ENCODE results near the gene DSCAM.
"Not testable (repeated sequence)": the region's sequence is repeated elsewhere in the genome, so short reads cannot be mapped to it uniquely, and the experiment has no call there.

DSCAM gene

GRCh38 chr21:40345711-40346321, 501.1 kb downstream of the DSCAM start:
- no peak for DNase-seq

GRCh38 chr21:40340357-40340756, 506.6 kb downstream of the DSCAM start:
- DNase-seq = no peak

- DNase-seq = no peak
Observed at GRCh38 chr21:40339050-40339449, 507.9 kb downstream of the DSCAM start.

GRCh38 chr21:40337981-40338380, 509.0 kb downstream of the DSCAM start:
- DNase-seq = no peak

- no peak for DNase-seq
Observed at GRCh38 chr21:40335704-40336103, 511.3 kb downstream of the DSCAM start.

GRCh38 chr21:40334159-40334558, 512.8 kb downstream of the DSCAM start:
- no peak for DNase-seq

GRCh38 chr21:40333731-40334130, 513.2 kb downstream of the DSCAM start:
- DNase-seq = no peak

- DNase-seq = no peak
Observed at GRCh38 chr21:40331804-40332203, 515.2 kb downstream of the DSCAM start.

GRCh38 chr21:40331172-40331571, 515.8 kb downstream of the DSCAM start:
- no peak for DNase-seq

- no peak for DNase-seq
Observed at GRCh38 chr21:40324389-40324788, 522.6 kb downstream of the DSCAM start.

- not testable (repeated sequence) for DNase-seq
Observed at GRCh38 chr21:40320718-40321117, 526.2 kb downstream of the DSCAM start.

- DNase-seq = no peak
Observed at GRCh38 chr21:40318371-40318770, 528.6 kb downstream of the DSCAM start.

GRCh38 chr21:40316104-40316503, 530.9 kb downstream of the DSCAM start:
- no peak for DNase-seq

- no peak for DNase-seq
Observed at GRCh38 chr21:40315626-40316025, 531.3 kb downstream of the DSCAM start.

- no peak for DNase-seq
Observed at GRCh38 chr21:40313260-40313659, 533.7 kb downstream of the DSCAM start.

GRCh38 chr21:40300300-40300699, 546.7 kb downstream of the DSCAM start:
- DNase-seq = no peak

GRCh38 chr21:40299451-40299850, 547.5 kb downstream of the DSCAM start:
- DNase-seq = no peak

GRCh38 chr21:40294345-40294744, 552.6 kb downstream of the DSCAM start:
- no peak for DNase-seq

GRCh38 chr21:40291560-40291959, 555.4 kb downstream of the DSCAM start:
- no peak for DNase-seq

- DNase-seq = no peak
Observed at GRCh38 chr21:40284409-40284808, 562.5 kb downstream of the DSCAM start.

GRCh38 chr21:40282912-40283886, 563.8 kb downstream of the DSCAM start:
- DNase-seq = no peak

- DNase-seq = no peak
Observed at GRCh38 chr21:40278345-40278744, 568.6 kb downstream of the DSCAM start.

- DNase-seq = no peak
Observed at GRCh38 chr21:40276001-40276400, 571.0 kb downstream of the DSCAM start.

- no peak for DNase-seq
Observed at GRCh38 chr21:40272037-40272436, 574.9 kb downstream of the DSCAM start.
